Mesenchymal stem cell (in vitro differentiated cells and primary cell): Measurements from ENCODE around the gene RASAL2.
A peak's percentile ranks its signal among the peaks of the same experiment; 100 is the strongest.

ENCODE experiments used
- DNase-seq: peaks from one replicate; pipeline ENCODE4 v3.0.0-alpha.2; 2013
- H2AFZ ChIP-seq: one replicate; pipeline ENCODE4 v1.6.1; 2013; ENCODE audit warnings: low read depth, mild to moderate bottlenecking, control low read depth, inconsistent platforms, low read length, moderate library complexity
- H2AK5ac ChIP-seq: 2 replicates; pipeline ENCODE4 v1.6.1; 2013; ENCODE audit warnings: low read length, moderate library complexity, mild to moderate bottlenecking, inconsistent platforms; ENCODE audit not compliant: severe bottlenecking
- H2BK120ac ChIP-seq: one replicate; pipeline ENCODE4 v1.6.1; 2013; ENCODE audit warnings: low read depth, mild to moderate bottlenecking, inconsistent platforms, low read length, moderate library complexity
- H2BK12ac ChIP-seq, 2 experiments: one replicate each; pipeline ENCODE4 v1.6.1; 2013; ENCODE audit warnings: inconsistent platforms in 2 of 2, low read length in 2 of 2, mild to moderate bottlenecking in 2 of 2, moderate library complexity in 2 of 2, control low read depth in 1 of 2
- H2BK15ac ChIP-seq: one replicate; pipeline ENCODE4 v1.6.1; 2013; ENCODE audit warnings: mild to moderate bottlenecking, low read depth, inconsistent platforms; ENCODE audit not compliant: poor library complexity, severe bottlenecking
- H2BK5ac ChIP-seq: 2 replicates; pipeline ENCODE4 v1.6.1; 2013; ENCODE audit warnings: low read depth, mild to moderate bottlenecking, low read length, control low read depth, inconsistent platforms; ENCODE audit not compliant: poor library complexity, severe bottlenecking
- H3K14ac ChIP-seq, 2 experiments: one replicate each; pipeline ENCODE4 v1.6.1; 2013; ENCODE audit warnings: inconsistent platforms in 2 of 2, low read length in 2 of 2, control low read depth in 1 of 2, mild to moderate bottlenecking in 1 of 2, moderate library complexity in 1 of 2
- H3K18ac ChIP-seq, 2 experiments: one replicate each; pipeline ENCODE4 v1.6.1; 2013; ENCODE audit warnings: inconsistent platforms in 2 of 2, low read length in 2 of 2, control low read depth in 1 of 2, low read depth in 1 of 2, mild to moderate bottlenecking in 1 of 2
- H3K23ac ChIP-seq, 2 experiments: one replicate each; pipeline ENCODE4 v1.6.1; 2013; ENCODE audit warnings: inconsistent platforms in 2 of 2, low read length in 2 of 2, mild to moderate bottlenecking in 2 of 2, moderate library complexity in 2 of 2, control low read depth in 1 of 2
- H3K27ac ChIP-seq: 2 replicates; pipeline ENCODE4 v1.5.1; 2013; ENCODE audit warnings: mild to moderate bottlenecking, moderate library complexity, low read length, control low read depth, inconsistent platforms; ENCODE audit not compliant: poor library complexity, severe bottlenecking
- H3K27me3 ChIP-seq, 2 experiments: 2 replicates each; pipeline versions ENCODE4 v1.6.1 to v1.7.0; 2013; ENCODE audit warnings: low read length in 2 of 2, mild to moderate bottlenecking in 2 of 2, moderate library complexity in 2 of 2, control low read depth in 1 of 2, inconsistent platforms in 1 of 2; ENCODE audit not compliant: control insufficient read depth in 1 of 2, insufficient read depth in 1 of 2
- H3K36me3 ChIP-seq, 2 experiments: 2 replicates each; pipeline versions ENCODE4 v1.6.1 to v1.7.0; 2013; ENCODE audit warnings: low read length in 2 of 2, control low read depth in 1 of 2, inconsistent platforms in 1 of 2, low read depth in 1 of 2, mild to moderate bottlenecking in 1 of 2; ENCODE audit not compliant: insufficient read depth in 2 of 2, control insufficient read depth in 1 of 2
- H3K4ac ChIP-seq, 2 experiments: one replicate each; pipeline ENCODE4 v1.6.1; 2013; ENCODE audit warnings: inconsistent platforms in 2 of 2, low read length in 2 of 2, mild to moderate bottlenecking in 2 of 2, moderate library complexity in 2 of 2, control low read depth in 1 of 2, low read depth in 1 of 2
- H3K4me1 ChIP-seq: 2 replicates; pipeline ENCODE4 v1.6.1; 2013; ENCODE audit warnings: low read depth, low read length, control low read depth; ENCODE audit not compliant: control insufficient read depth, insufficient read depth
- H3K4me2 ChIP-seq: 2 replicates; pipeline ENCODE4 v1.6.1; 2013; ENCODE audit warnings: low read length, mild to moderate bottlenecking, inconsistent platforms; ENCODE audit not compliant: poor library complexity, severe bottlenecking
- H3K4me3 ChIP-seq, 2 experiments: 2 replicates each; pipeline versions ENCODE4 v1.5.1 to v1.7.0; 2013; ENCODE audit warnings: low read length in 2 of 2, mild to moderate bottlenecking in 2 of 2, control low read depth in 1 of 2, low read depth in 1 of 2; ENCODE audit not compliant: insufficient read depth in 1 of 2
- H3K79me1 ChIP-seq: replicated peaks from 2 replicates; pipeline ENCODE4 v1.6.1; 2013; ENCODE audit warnings: mild to moderate bottlenecking, control low read depth, low read length, inconsistent platforms; ENCODE audit not compliant: poor library complexity, severe bottlenecking
- H3K9ac ChIP-seq: 2 replicates; pipeline ENCODE4 v1.7.0; 2013; ENCODE audit warnings: mild to moderate bottlenecking, low read length, moderate library complexity
- H3K9me3 ChIP-seq: 2 replicates; pipeline ENCODE4 v1.7.0; 2013; ENCODE audit warnings: mild to moderate bottlenecking, low read length; ENCODE audit not compliant: control insufficient read depth
- H4K8ac ChIP-seq: one replicate; pipeline ENCODE4 v1.6.1; 2013; ENCODE audit warnings: inconsistent platforms, mild to moderate bottlenecking, low read length, moderate library complexity
- H4K91ac ChIP-seq: one replicate; pipeline ENCODE4 v1.6.1; 2013; ENCODE audit warnings: mild to moderate bottlenecking, low read length, inconsistent platforms
- WGBS: methylation state at CpG from one replicate; pipeline ENCODE4 v1.1.7; 2013; ENCODE audit warnings: mixed read lengths; 5-methylcytosine and 5-hydroxymethylcytosine counted together

The RASAL2 gene

GRCh38 chr1:178407655-178408054, 313.8 kb downstream of the RASAL2 start:
- Histone ChIP-seq H3K9me3 (no peaks in the 10 kb centered on the region), H4K8ac (no peak overlapping the region), H3K79me1 (peaks cover 11% of the 10 kb centered on the region), H2BK15ac (no peak overlapping the region), H3K4me2 (no peak overlapping the region), H4K91ac (no peak overlapping the region), H3K23ac (no peak overlapping the region), H2BK5ac (no peak overlapping the region), H3K27me3 (no peaks in the 10 kb centered on the region), H3K4me3 (no peak overlapping the region), H3K9ac (no peak overlapping the region), H2BK12ac (no peak overlapping the region), H3K27ac (no peak overlapping the region), H3K14ac (no peak overlapping the region), H3K18ac (no peak overlapping the region), H2AK5ac (no peak overlapping the region), H2BK120ac (no peak overlapping the region), H3K4me1 (no peaks in the 10 kb centered on the region), H3K36me3 (peaks cover 3 to 9% of the 10 kb centered on the region in 2 experiments), H2AFZ (no peak overlapping the region), H3K4ac (no peak overlapping the region)
- 80% methylated on average over 4 of the region's 4 CpGs for WGBS
- DNase-seq, result no peak

- Histone ChIP-seq H3K9ac (no peak overlapping the region), H3K23ac (no peak overlapping the region), H2AK5ac (no peak overlapping the region), H3K36me3 (peaks cover 3 to 9% of the 10 kb centered on the region in 2 experiments), H2BK15ac (no peak overlapping the region), H3K14ac (no peak overlapping the region), H4K91ac (no peak overlapping the region), H3K4me2 (no peak overlapping the region), H2AFZ (no peak overlapping the region), H2BK120ac (no peak overlapping the region), H3K18ac (no peak overlapping the region), H2BK12ac (no peak overlapping the region), H3K4me1 (no peaks in the 10 kb centered on the region), H2BK5ac (no peak overlapping the region), H3K4ac (no peak overlapping the region), H4K8ac (no peak overlapping the region), H3K27me3 (no peaks in the 10 kb centered on the region), H3K79me1 (peaks cover 11% of the 10 kb centered on the region), H3K4me3 (no peak overlapping the region), H3K27ac (no peak overlapping the region), H3K9me3 (no peaks in the 10 kb centered on the region)
- 93% methylated on average over 2 of the region's 2 CpGs for WGBS
- DNase-seq, result no peak
These were observed 315.0 kb downstream of the RASAL2 start for GRCh38 chr1:178408871-178409270.

- no peak overlapping the region for H3K9ac ChIP-seq
- no peak overlapping the region for H2BK5ac ChIP-seq
- H2AFZ ChIP-seq, result no peak overlapping the region
- peaks cover 11% of the 10 kb centered on the region for H3K79me1 ChIP-seq
- no peak overlapping the region for H3K14ac ChIP-seq
- no peak overlapping the region for H2BK120ac ChIP-seq
- H4K8ac ChIP-seq, result no peak overlapping the region
- no peaks in the 10 kb centered on the region for H3K27me3 ChIP-seq
- no peak overlapping the region for H3K27ac ChIP-seq
- no peak overlapping the region for H3K4me2 ChIP-seq
- H3K23ac ChIP-seq, result no peak overlapping the region
- no peak overlapping the region for H2BK15ac ChIP-seq
- H3K18ac ChIP-seq, result no peak overlapping the region
- H3K4me1 ChIP-seq, result no peaks in the 10 kb centered on the region
- H4K91ac ChIP-seq, result no peak overlapping the region
- peaks cover 3 to 9% of the 10 kb centered on the region in 2 experiments for H3K36me3 ChIP-seq
- 100% methylated on average over 2 of the region's 2 CpGs for WGBS
- H3K4me3 ChIP-seq, result no peak overlapping the region
- no peak for DNase-seq
- no peak overlapping the region for H3K4ac ChIP-seq
- no peaks in the 10 kb centered on the region for H3K9me3 ChIP-seq
- H2BK12ac ChIP-seq, result no peak overlapping the region
- no peak overlapping the region for H2AK5ac ChIP-seq
These were observed 315.6 kb downstream of the RASAL2 start for GRCh38 chr1:178409541-178409940.

DNA sequence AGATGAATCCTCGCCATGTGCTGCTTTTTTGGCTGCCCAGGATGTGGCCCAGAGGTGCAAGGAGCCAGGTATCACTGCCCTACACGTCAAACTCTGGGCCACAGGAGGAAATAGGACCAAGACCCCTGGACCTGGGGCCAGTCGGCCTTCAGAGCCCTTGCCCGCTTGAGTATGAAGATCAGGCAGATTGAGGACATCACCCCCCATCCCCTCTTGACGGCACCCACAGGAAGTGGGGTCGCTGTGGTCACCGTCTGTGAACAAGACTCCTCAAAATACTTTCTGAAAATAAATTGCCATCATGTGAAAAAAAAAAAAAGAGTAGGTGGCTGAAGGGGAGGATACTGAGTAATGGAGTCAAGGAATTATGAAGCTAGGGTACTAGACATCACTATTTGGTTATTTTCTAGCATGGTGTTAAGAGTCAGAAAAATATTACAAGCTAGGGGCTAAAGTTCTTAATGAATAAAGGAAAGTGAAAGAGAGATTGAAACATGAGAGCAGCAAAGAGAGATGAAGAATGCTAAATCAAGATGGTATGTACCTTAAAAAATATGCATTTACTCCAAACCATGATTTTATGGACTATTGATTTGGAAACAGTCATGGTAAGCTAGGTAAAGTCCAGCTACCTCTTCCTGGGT, 318.0 kb downstream of the RASAL2 start:
- H4K91ac ChIP-seq, result no peak overlapping the region
- no peak overlapping the region for H2AFZ ChIP-seq
- peak overlapping the region in 1 of 2 experiments; percentile 91 for H3K14ac ChIP-seq
- no peaks in the 10 kb centered on the region for H3K27me3 ChIP-seq
- no peak overlapping the region for H3K9ac ChIP-seq
- no peak overlapping the region for H4K8ac ChIP-seq
- H3K23ac ChIP-seq, result no peak overlapping the region
- H3K27ac ChIP-seq, result no peak overlapping the region
- H3K4me3 ChIP-seq, result no peak overlapping the region
- H2BK5ac ChIP-seq, result no peak overlapping the region
- peak overlapping the region in 1 of 2 experiments; percentile 21 for H3K18ac ChIP-seq
- no peaks in the 10 kb centered on the region for H3K4me1 ChIP-seq
- peaks cover 19% of the 10 kb centered on the region for H3K9me3 ChIP-seq
- no peak overlapping the region for H2BK120ac ChIP-seq
- no peak for DNase-seq
- 97% methylated on average over 4 of the region's 7 CpGs for WGBS
- no peak overlapping the region for H2BK15ac ChIP-seq
- no peak overlapping the region for H2BK12ac ChIP-seq
- no peak overlapping the region for H3K4me2 ChIP-seq
- H3K36me3 ChIP-seq, result no peaks in the 10 kb centered on the region
- H3K4ac ChIP-seq, result no peak overlapping the region
- H2AK5ac ChIP-seq, result no peak overlapping the region
- peaks cover 5% of the 10 kb centered on the region for H3K79me1 ChIP-seq
